ENCODE data around the gene PSENEN.
"Not testable (repeated sequence)": the region's sequence is repeated elsewhere in the genome, so short reads cannot be mapped to it uniquely, and the experiment has no call there.

PSENEN gene

DNA sequence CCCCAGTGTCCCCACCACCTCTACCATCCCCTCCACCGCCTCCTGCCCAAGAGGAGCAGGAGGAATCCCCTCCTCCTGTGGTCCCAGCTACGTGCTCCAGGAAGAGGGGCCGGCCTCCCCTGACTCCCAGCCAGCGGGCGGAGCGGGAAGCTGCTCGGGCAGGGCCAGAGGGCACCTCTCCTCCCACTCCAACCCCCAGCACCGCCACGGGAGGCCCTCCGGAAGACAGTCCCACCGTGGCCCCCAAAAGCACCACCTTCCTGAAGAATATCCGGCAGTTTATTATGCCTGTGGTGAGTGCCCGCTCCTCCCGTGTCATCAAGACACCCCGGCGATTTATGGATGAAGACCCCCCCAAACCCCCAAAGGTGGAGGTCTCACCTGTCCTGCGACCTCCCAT is 24.8 kb upstream of the PSENEN start:
- H3K27ac ChIP-seq: no peak overlapping the region
- TF ChIP-seq ZFX (IDR thresholded peaks at IDR 0.05): no peak
- TF ChIP-seq, protein P1, sequence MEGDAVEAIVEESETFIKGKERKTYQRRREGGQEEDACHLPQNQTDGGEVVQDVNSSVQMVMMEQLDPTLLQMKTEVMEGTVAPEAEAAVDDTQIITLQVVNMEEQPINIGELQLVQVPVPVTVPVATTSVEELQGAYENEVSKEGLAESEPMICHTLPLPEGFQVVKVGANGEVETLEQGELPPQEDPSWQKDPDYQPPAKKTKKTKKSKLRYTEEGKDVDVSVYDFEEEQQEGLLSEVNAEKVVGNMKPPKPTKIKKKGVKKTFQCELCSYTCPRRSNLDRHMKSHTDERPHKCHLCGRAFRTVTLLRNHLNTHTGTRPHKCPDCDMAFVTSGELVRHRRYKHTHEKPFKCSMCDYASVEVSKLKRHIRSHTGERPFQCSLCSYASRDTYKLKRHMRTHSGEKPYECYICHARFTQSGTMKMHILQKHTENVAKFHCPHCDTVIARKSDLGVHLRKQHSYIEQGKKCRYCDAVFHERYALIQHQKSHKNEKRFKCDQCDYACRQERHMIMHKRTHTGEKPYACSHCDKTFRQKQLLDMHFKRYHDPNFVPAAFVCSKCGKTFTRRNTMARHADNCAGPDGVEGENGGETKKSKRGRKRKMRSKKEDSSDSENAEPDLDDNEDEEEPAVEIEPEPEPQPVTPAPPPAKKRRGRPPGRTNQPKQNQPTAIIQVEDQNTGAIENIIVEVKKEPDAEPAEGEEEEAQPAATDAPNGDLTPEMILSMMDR (conservative IDR thresholded peaks at IDR 0.05): no peak

DNA sequence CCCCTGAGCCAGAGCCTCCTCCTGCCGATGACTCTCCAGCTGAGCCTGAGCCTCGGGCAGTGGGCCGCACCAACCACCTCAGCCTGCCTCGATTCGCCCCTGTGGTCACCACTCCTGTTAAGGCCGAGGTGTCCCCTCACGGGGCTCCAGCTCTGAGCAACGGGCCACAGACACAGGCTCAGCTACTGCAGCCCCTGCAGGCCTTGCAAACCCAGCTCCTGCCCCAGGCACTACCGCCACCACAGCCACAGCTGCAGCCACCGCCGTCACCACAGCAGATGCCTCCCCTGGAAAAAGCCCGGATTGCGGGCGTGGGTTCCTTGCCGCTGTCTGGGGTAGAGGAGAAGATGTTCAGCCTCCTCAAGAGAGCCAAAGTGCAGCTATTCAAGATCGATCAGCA is 24.1 kb upstream of the PSENEN start:
- no peak overlapping the region for H3K27ac ChIP-seq
- TF ChIP-seq, protein P1 (conservative IDR thresholded peaks at IDR 0.05): no peak
- TF ChIP-seq ZFX (IDR thresholded peaks at IDR 0.05): no peak

DNA sequence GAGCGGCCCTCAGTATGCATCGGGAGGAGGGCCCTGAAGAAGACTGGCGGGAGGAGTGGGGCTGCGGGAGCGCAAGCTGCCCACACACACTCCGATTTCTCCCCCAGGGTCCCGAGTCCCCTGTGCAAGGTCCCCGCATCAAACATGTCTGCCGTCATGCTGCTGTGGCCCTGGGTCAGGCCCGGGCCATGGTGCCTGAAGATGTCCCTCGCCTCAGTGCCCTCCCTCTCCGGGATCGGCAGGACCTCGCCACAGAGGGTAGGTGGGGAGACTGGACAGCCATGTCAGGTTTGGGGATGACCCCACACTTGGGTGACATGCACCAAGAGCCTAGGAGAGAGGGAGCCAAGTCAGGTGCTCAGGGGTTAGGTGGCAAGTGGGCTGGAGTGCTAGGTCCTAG is 23.0 kb upstream of the PSENEN start:
- no peak overlapping the region for H3K27ac ChIP-seq

DNA sequence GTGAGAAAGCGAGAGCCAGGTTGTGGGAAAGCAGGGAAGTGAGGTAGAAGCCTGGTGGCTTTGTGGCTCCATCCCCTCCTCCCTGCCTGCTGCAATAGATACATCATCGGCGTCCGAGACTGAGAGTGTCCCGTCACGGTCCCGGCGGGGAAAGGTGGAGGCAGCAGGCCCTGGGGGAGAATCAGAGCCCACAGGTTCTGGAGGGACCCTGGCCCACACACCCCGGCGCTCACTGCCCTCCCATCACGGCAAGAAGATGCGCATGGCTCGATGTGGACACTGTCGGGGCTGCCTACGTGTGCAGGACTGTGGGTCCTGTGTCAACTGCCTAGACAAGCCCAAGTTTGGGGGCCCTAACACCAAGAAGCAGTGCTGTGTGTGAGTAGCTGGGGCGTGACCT is 22.6 kb upstream of the PSENEN start:
- TF ChIP-seq ZFX (IDR thresholded peaks at IDR 0.05): no peak
- TF ChIP-seq, protein P1 (conservative IDR thresholded peaks at IDR 0.05): no peak
- no peak overlapping the region for H3K27ac ChIP-seq

More for the DNA sequence above, 23.0 kb upstream of the PSENEN start:
- TF ChIP-seq, protein P1 (conservative IDR thresholded peaks at IDR 0.05): no peak
- TF ChIP-seq ZFX (IDR thresholded peaks at IDR 0.05): no peak

DNA sequence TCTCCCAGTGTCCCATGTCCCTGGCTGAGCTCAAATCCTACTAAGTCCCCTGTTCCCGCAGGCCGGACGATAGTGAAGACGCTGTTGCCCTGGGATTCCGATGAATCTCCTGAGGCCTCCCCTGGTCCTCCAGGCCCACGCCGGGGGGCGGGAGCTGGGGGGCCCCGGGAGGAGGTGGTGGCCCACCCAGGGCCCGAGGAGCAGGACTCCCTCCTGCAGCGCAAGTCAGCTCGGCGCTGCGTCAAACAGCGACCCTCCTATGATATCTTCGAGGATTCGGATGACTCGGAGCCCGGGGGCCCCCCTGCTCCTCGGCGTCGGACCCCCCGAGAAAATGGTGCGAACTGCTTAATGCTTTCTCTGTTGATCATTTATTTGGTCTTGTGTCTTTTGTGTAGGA is 21.8 kb upstream of the PSENEN start:
- no peak overlapping the region for H3K27ac ChIP-seq
- TF ChIP-seq, protein P1 (conservative IDR thresholded peaks at IDR 0.05): no peak

DNA sequence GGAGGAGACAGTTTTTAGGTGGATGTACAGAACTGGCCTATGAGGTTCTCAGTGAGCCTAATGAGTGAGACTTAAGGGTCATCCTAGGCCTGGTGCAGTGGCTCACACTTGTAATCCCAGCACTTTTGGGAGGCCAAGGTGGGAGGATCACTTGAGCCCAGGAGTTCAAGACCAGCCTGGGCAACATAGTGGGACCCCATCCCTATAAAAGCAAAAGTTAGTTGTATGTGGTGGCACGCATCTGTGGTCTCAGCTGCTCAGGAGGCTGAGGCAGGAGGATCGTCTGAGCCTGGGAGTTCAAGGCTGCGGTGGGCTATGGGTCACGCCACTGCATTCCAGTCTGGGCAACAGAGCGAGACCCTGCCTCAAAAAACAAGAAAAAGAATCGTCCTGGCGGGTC is 21.3 kb upstream of the PSENEN start:
- H3K27ac ChIP-seq: not testable (repeated sequence)

DNA sequence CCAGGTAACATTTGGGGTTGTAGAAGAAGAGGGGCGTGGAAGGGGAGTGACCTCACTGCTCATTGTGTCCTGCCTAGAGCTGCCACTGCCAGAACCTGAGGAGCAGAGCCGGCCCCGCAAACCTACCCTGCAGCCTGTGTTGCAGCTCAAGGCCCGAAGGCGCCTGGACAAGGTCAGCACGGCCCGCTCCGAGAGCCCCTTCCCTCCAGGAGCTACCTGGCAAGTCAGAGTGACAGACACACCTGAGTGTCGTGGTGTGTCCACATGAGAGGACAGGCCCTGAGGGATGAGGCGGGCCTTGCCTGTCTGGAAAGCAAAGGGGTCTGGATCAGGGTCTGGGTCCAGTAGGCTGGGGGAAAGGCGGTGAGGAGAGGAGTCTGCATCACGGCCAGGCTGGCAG is 20.9 kb upstream of the PSENEN start:
- no peak overlapping the region for H3K27ac ChIP-seq
- TF ChIP-seq, protein P1 (conservative IDR thresholded peaks at IDR 0.05): no peak
- no peak for TF ChIP-seq ZFX (IDR thresholded peaks at IDR 0.05)

DNA sequence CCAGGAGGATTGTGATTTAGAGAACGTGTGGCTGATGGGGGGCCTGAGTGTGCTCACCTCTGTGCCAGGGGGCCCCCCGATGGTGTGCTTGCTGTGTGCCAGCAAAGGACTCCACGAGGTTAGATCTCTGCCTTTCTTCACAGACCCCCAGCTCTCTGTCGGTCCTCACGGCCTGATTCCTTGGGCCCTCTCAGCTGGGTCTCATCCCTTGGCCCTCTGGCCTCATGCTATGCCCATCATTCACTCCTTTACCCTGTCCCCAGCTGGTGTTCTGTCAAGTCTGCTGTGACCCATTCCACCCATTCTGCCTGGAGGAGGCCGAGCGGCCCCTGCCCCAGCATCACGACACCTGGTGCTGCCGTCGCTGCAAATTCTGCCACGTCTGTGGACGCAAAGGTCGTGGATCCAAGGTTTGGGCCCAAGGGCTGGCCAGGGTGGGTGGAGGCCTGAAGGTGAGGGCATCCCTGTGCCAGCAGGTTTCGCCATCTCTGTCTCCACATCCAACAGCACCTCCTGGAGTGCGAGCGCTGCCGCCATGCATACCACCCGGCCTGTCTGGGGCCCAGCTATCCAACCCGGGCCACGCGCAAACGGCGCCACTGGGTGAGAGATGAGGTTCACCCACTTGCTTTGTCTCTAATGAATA is 20.1 kb upstream of the PSENEN start:
- no peak overlapping the region for H3K27ac ChIP-seq

More for the DNA sequence above, 20.1 kb upstream of the PSENEN start:
- TF ChIP-seq, protein P1 (conservative IDR thresholded peaks at IDR 0.05): no peak
